Heart left ventricle (tissue), 13 donors: ENCODE measurements around the gene TRDMT1.

ENCODE experiments used
- CTCF ChIP-seq, 12 donors: fragments of 200-600 bp; sonication (generic) in 4 of 12; IDR thresholded peaks; one replicate each; pipeline versions ENCODE4 v1.5.0 to v1.8.0; 2018 to 2022; ENCODE audit warnings: antibody characterized with exemption in 12 of 12, mild to moderate bottlenecking in 5 of 12
- POLR2A ChIP-seq, 2 donors: fragments of 450-650 bp; IDR thresholded peaks; one replicate each; pipeline ENCODE4 v1.6.1; 2017; ENCODE audit warnings: antibody characterized with exemption in 2 of 2, mild to moderate bottlenecking in 2 of 2, moderate library complexity in 2 of 2
- donor health status: ischemic (EF 13 %, LVEDD 7.1; RV severe dilation, severe dysfunction).
- donor health status: DM: no; HTN: yes; CAD: no.
- donor health status: DM: no; HTN: no; CAD: no.
- donor health status: ischemic (EF 25% LVEDD 6.9; RV normal size, moderate dysfunction).
- donor health status: ischemic (EF 25% LVEDD 5.7; RV mildly dilated, moderate dysfunction).
- donor health status: ischemic (EF 35%, LVEDD 5.7; RV mildly dilated, moderate dysfunction).
- donor health status: nonischemic (EF 11% LVEDD 7.7; RV severe dilation, severe dysfunction).
- donor health status: DM: yes; HTN: yes; CAD: no.
- donor health status: PGD.
- donor health status: ischemic (EF 29% LVEDD 5.4; RV normal size, mild dysfunction).
- donor health status: nonischemic (EF 23%, LVEDD 6.1; RV moderate dilation, normal function).

- no peak for TF ChIP-seq CTCF (IDR thresholded peaks at IDR 0.05)
- TF ChIP-seq POLR2A (IDR thresholded peaks at IDR 0.05): no peak
These were observed 26.8 kb downstream of the TRDMT1 start for GRCh38 chr10:17174626-17175025.
